GM23338 (cell line): Measurements from ENCODE around the gene NOD1. TPM values are rescaled to one million over a fixed set of nuclear protein-coding genes. Genes with fewer than 3 reads are reported as not detected.

Source experiments
- ATAC-seq: fragments of 200-7000 bp; cut with Tn5 transposase; 3 replicates; pipeline ENCODE4 v1.9.1; 2020
- DNase-seq: peaks from one replicate; pipeline ENCODE4 v3.0.0-alpha.2; 2015; ENCODE audit warnings: low spot score
- H2AFZ ChIP-seq: fragments of 200-600 bp; sonication (generic); 2 replicates; pipeline ENCODE4 v1.8.0; 2016; ENCODE audit warnings: antibody characterized with exemption, mild to moderate bottlenecking, moderate library complexity
- H3F3A ChIP-seq: fragments of 200-600 bp; sonication (generic); replicated peaks from 2 replicates; pipeline ENCODE4 v1.8.0; 2017; ENCODE audit warnings: antibody characterized with exemption, mixed run types, low read depth
- H3K27ac ChIP-seq: fragments of 200-600 bp; sonication (generic); 2 replicates; pipeline ENCODE4 v1.6.1; 2016; ENCODE audit warnings: low read depth
- H3K27me3 ChIP-seq: fragments of 200-600 bp; sonication (generic); 2 replicates; pipeline ENCODE4 v1.8.0; 2016; ENCODE audit warnings: mild to moderate bottlenecking, mixed run types, moderate library complexity; ENCODE audit not compliant: insufficient read depth
- H3K36me3 ChIP-seq: fragments of 200-600 bp; sonication (generic); 2 replicates; pipeline ENCODE4 v1.8.0; 2016; ENCODE audit warnings: mild to moderate bottlenecking; ENCODE audit not compliant: insufficient read depth
- H3K4me1 ChIP-seq: fragments of 200-600 bp; sonication (generic); 2 replicates; pipeline ENCODE4 v1.8.0; 2016; ENCODE audit warnings: mild to moderate bottlenecking, moderate library complexity; ENCODE audit not compliant: insufficient read depth
- H3K4me2 ChIP-seq: fragments of 200-600 bp; sonication (generic); 2 replicates; pipeline ENCODE4 v1.7.1; 2017; ENCODE audit warnings: mixed run types
- H3K4me3 ChIP-seq: fragments of 200-600 bp; sonication (generic); 2 replicates; pipeline ENCODE4 v1.6.1; 2016; ENCODE audit warnings: mixed run types
- H3K79me2 ChIP-seq: fragments of 200-600 bp; sonication (generic); replicated peaks from 2 replicates; pipeline ENCODE4 v1.8.0; 2017; ENCODE audit warnings: mild to moderate bottlenecking; ENCODE audit not compliant: insufficient read depth
- H3K9me2 ChIP-seq: fragments of 200-600 bp; sonication (generic); 2 replicates; pipeline ENCODE4 v1.8.0; 2017; ENCODE audit not compliant: insufficient read depth
- H4K20me1 ChIP-seq: fragments of 200-600 bp; sonication (generic); replicated peaks from 2 replicates; pipeline ENCODE4 v1.8.0; 2017; ENCODE audit warnings: mild to moderate bottlenecking; ENCODE audit not compliant: insufficient read depth
- H3K27ac Mint-ChIP-seq: 2 replicates; pipeline ENCODE4 v1.8.0; 2020; ENCODE audit warnings: inconsistent platforms, mild to moderate bottlenecking, moderate library complexity, mixed read lengths
- H3K27me3 Mint-ChIP-seq: 3 replicates; pipeline ENCODE4 v1.8.0; 2022; ENCODE audit warnings: low read depth, mild to moderate bottlenecking, moderate library complexity, mixed read lengths, inconsistent platforms; ENCODE audit not compliant: insufficient read depth, poor library complexity
- H3K36me3 Mint-ChIP-seq: 3 replicates; pipeline ENCODE4 v1.8.0; 2021; ENCODE audit warnings: low read depth, mild to moderate bottlenecking, inconsistent platforms, moderate library complexity, mixed read lengths
- H3K4me1 Mint-ChIP-seq: 3 replicates; pipeline ENCODE4 v1.8.0; 2020; ENCODE audit warnings: mild to moderate bottlenecking, inconsistent platforms, mixed read lengths
- H3K4me3 Mint-ChIP-seq: 3 replicates; pipeline ENCODE4 v1.8.0; 2021; ENCODE audit warnings: moderate library complexity, mild to moderate bottlenecking, inconsistent platforms, mixed read lengths
- H3K9me3 Mint-ChIP-seq: 3 replicates; pipeline ENCODE4 v1.8.0; 2020; ENCODE audit warnings: moderate library complexity, mild to moderate bottlenecking, inconsistent platforms, mixed read lengths
- CREB1 ChIP-seq: fragments of 250-450 bp; sonication (Bioruptor Pico); IDR thresholded peaks from 2 replicates; pipeline ENCODE4 v1.5.0; 2020; ENCODE audit warnings: low read depth, mild to moderate bottlenecking, moderate library complexity
- EZH2 ChIP-seq: fragments of 200-600 bp; sonication (generic); IDR thresholded peaks from one replicate; pipeline ENCODE4 v1.8.0; 2017; ENCODE audit warnings: antibody characterized with exemption, mild to moderate bottlenecking, low read depth; ENCODE audit not compliant: unreplicated experiment
- EZH2phosphoT487 ChIP-seq: fragments of 200-600 bp; sonication (generic); IDR thresholded peaks from one replicate; pipeline ENCODE4 v1.8.1; 2018; ENCODE audit warnings: antibody characterized with exemption; ENCODE audit not compliant: unreplicated experiment
- JUNB ChIP-seq: IDR thresholded peaks from one replicate; pipeline ENCODE4 v1.6.1; 2016; ENCODE audit warnings: antibody characterized with exemption; ENCODE audit not compliant: unreplicated experiment
- REST ChIP-seq: IDR thresholded peaks from one replicate; pipeline ENCODE4 v1.6.1; 2018; ENCODE audit warnings: antibody characterized with exemption; ENCODE audit not compliant: unreplicated experiment
- STAT1 ChIP-seq: IDR thresholded peaks from one replicate; pipeline ENCODE4 v1.6.1; 2016; ENCODE audit warnings: antibody characterized with exemption; ENCODE audit not compliant: unreplicated experiment
- ZNF114 ChIP-seq: fragments of 250-450 bp; sonication (Bioruptor Pico); IDR thresholded peaks from 2 replicates; pipeline ENCODE4 v1.5.0; 2020; ENCODE audit warnings: mild to moderate bottlenecking, moderate library complexity
- polyA plus RNA-seq: library from polyadenylated mRNA; unstranded; fragments of >200 nt; fragmentation: Nextera tagmentation; extraction: Ambion mirVana; gene quantifications from 2 replicates; pipeline ENCODE4 v1.2.1, GENCODE V29; 2016
- total RNA-seq: library from RNA; depleted of rRNA; stranded (reverse); fragments of >200 nt; shearing (Covaris generic); gene quantifications from 2 replicates; pipeline ENCODE4 v1.2.3, GENCODE V29; 2014
- TF ChIP-seq, protein P1 (sequence below): IDR thresholded peaks from 2 replicates; pipeline ENCODE4 v1.6.1; 2016; ENCODE audit warnings: antibody characterized with exemption
- TF ChIP-seq, protein P2 (sequence below): fragments of 250-450 bp; sonication (Bioruptor Pico); IDR thresholded peaks from 2 replicates; pipeline ENCODE4 v1.5.0; 2020; ENCODE audit warnings: mild to moderate bottlenecking, moderate library complexity
- TF ChIP-seq, protein P3 (sequence below), 2 experiments: fragments of 200-600 bp in 1 of 2; sonication (generic) in 1 of 2; conservative IDR thresholded peaks; 2 replicates each; pipeline versions ENCODE4 v1.5.1 to v1.6.1; 2016 to 2017; ENCODE audit warnings: antibody characterized with exemption in 2 of 2, low read depth in 2 of 2, mild to moderate bottlenecking in 2 of 2, moderate library complexity in 1 of 2

Gene NOD1
- total and polyA plus RNA-seq, 2 experiments from 2014 or later = 2.1 to 7.3 TPM

DNA sequence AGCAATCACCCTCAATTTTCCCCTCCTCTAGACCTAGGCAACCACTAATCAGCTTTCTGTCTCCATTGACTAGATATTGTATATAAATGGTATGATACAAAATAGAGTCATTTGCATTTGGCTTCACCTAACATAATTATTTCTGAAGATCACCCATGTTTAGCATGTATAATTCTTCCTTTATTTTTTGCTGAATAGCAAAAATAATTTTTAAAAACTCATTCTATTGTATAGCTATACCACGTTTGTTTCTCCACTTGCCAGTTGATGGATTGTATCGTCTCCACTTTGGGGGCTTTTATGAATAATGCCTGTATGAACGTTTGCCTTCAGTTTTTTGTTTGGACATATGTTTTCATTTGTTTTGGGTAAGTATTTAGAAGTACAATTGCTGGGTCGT lies 98.8 kb downstream of the NOD1 start (continued):
- no peak for TF ChIP-seq REST
- no peak for TF ChIP-seq ZNF114 (CRISPR knock-in tag)
- TF ChIP-seq JUNB = no peak
- TF ChIP-seq CREB1 = no peak
- TF ChIP-seq, protein P1, sequence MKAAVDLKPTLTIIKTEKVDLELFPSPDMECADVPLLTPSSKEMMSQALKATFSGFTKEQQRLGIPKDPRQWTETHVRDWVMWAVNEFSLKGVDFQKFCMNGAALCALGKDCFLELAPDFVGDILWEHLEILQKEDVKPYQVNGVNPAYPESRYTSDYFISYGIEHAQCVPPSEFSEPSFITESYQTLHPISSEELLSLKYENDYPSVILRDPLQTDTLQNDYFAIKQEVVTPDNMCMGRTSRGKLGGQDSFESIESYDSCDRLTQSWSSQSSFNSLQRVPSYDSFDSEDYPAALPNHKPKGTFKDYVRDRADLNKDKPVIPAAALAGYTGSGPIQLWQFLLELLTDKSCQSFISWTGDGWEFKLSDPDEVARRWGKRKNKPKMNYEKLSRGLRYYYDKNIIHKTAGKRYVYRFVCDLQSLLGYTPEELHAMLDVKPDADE = no peak
- TF ChIP-seq STAT1 = no peak
- TF ChIP-seq EZH2 = no peak

GRCh38 chr7:30379131-30379530 lies 99.5 kb downstream of the NOD1 start:
- Histone ChIP-seq H3K27me3 (no peaks in the 10 kb centered on the region), H3K79me2 (no peaks in the 10 kb centered on the region), H3K4me2 (no peak overlapping the region), H3K4me3 (no peak overlapping the region), H3K36me3 (no peaks in the 10 kb centered on the region), H3F3A (no peaks in the 10 kb centered on the region), H3K9me2 (no peaks in the 10 kb centered on the region), H3K27ac (no peak overlapping the region), H2AFZ (no peak overlapping the region), H4K20me1 (no peaks in the 10 kb centered on the region), H3K4me1 (no peaks in the 10 kb centered on the region)
- H3K36me3 Mint-ChIP-seq = peaks cover 4% of the 10 kb centered on the region; the same call in 2 of the 3 replicates
- H3K9me3 Mint-ChIP-seq = peaks cover 14% of the 10 kb centered on the region
- no peak for ATAC-seq
- no peak for DNase-seq
- H3K27me3 Mint-ChIP-seq = peaks cover 2% of the 10 kb centered on the region
- no peaks in the 10 kb centered on the region for H3K4me1 Mint-ChIP-seq
- H3K4me3 Mint-ChIP-seq = no peak overlapping the region
- H3K27ac Mint-ChIP-seq = no peak overlapping the region
- TF ChIP-seq EZH2phosphoT487 (no peak), JUNB (no peak)
- TF ChIP-seq, protein P2, sequence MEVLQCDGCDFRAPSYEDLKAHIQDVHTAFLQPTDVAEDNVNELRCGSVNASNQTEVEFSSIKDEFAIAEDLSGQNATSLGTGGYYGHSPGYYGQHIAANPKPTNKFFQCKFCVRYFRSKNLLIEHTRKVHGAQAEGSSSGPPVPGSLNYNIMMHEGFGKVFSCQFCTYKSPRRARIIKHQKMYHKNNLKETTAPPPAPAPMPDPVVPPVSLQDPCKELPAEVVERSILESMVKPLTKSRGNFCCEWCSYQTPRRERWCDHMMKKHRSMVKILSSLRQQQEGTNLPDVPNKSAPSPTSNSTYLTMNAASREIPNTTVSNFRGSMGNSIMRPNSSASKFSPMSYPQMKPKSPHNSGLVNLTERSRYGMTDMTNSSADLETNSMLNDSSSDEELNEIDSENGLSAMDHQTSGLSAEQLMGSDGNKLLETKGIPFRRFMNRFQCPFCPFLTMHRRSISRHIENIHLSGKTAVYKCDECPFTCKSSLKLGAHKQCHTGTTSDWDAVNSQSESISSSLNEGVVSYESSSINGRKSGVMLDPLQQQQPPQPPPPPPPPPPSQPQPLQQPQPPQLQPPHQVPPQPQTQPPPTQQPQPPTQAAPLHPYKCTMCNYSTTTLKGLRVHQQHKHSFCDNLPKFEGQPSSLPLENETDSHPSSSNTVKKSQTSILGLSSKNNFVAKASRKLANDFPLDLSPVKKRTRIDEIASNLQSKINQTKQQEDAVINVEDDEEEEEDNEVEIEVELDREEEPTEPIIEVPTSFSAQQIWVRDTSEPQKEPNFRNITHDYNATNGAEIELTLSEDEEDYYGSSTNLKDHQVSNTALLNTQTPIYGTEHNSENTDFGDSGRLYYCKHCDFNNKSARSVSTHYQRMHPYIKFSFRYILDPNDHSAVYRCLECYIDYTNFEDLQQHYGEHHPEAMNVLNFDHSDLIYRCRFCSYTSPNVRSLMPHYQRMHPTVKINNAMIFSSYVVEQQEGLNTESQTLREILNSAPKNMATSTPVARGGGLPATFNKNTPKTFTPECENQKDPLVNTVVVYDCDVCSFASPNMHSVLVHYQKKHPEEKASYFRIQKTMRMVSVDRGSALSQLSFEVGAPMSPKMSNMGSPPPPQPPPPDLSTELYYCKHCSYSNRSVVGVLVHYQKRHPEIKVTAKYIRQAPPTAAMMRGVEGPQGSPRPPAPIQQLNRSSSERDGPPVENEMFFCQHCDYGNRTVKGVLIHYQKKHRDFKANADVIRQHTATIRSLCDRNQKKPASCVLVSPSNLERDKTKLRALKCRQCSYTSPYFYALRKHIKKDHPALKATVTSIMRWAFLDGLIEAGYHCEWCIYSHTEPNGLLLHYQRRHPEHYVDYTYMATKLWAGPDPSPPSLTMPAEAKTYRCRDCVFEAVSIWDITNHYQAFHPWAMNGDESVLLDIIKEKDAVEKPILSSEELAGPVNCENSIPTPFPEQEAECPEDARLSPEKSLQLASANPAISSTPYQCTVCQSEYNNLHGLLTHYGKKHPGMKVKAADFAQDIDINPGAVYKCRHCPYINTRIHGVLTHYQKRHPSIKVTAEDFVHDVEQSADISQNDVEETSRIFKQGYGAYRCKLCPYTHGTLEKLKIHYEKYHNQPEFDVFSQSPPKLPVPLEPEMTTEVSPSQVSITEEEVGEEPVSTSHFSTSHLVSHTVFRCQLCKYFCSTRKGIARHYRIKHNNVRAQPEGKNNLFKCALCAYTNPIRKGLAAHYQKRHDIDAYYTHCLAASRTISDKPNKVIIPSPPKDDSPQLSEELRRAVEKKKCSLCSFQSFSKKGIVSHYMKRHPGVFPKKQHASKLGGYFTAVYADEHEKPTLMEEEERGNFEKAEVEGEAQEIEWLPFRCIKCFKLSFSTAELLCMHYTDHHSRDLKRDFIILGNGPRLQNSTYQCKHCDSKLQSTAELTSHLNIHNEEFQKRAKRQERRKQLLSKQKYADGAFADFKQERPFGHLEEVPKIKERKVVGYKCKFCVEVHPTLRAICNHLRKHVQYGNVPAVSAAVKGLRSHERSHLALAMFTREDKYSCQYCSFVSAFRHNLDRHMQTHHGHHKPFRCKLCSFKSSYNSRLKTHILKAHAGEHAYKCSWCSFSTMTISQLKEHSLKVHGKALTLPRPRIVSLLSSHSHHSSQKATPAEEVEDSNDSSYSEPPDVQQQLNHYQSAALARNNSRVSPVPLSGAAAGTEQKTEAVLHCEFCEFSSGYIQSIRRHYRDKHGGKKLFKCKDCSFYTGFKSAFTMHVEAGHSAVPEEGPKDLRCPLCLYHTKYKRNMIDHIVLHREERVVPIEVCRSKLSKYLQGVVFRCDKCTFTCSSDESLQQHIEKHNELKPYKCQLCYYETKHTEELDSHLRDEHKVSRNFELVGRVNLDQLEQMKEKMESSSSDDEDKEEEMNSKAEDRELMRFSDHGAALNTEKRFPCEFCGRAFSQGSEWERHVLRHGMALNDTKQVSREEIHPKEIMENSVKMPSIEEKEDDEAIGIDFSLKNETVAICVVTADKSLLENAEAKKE (CRISPR knock-in tag) = no peak
- TF ChIP-seq, protein P3, sequence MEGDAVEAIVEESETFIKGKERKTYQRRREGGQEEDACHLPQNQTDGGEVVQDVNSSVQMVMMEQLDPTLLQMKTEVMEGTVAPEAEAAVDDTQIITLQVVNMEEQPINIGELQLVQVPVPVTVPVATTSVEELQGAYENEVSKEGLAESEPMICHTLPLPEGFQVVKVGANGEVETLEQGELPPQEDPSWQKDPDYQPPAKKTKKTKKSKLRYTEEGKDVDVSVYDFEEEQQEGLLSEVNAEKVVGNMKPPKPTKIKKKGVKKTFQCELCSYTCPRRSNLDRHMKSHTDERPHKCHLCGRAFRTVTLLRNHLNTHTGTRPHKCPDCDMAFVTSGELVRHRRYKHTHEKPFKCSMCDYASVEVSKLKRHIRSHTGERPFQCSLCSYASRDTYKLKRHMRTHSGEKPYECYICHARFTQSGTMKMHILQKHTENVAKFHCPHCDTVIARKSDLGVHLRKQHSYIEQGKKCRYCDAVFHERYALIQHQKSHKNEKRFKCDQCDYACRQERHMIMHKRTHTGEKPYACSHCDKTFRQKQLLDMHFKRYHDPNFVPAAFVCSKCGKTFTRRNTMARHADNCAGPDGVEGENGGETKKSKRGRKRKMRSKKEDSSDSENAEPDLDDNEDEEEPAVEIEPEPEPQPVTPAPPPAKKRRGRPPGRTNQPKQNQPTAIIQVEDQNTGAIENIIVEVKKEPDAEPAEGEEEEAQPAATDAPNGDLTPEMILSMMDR (conservative IDR thresholded peaks at IDR 0.05; ENCODE audit: low read depth in 2 of 2) = no peak
